CD4-positive, alpha-beta T cell treated with Interleukin-15 for 4 hours (primary cell): ENCODE results near the gene SLC38A9.

Experiments
- DNase-seq: peaks from one replicate; pipeline ENCODE4 v3.0.0-alpha.2; 2020; ENCODE audit warnings: low spot score

SLC38A9 gene

GRCh38 chr5:55578771-55579170 is 133.4 kb downstream of the SLC38A9 start:
- no peak for DNase-seq

GRCh38 chr5:55577353-55578060 is 134.6 kb downstream of the SLC38A9 start:
- DNase-seq, result no peak

GRCh38 chr5:55576661-55577060 is 135.5 kb downstream of the SLC38A9 start:
- DNase-seq, result no peak
